GM21360 (cell line): ENCODE data around the gene FGGY.

ENCODE experiments used
- ATAC-seq: cut with Tn5 transposase; IDR thresholded peaks from one replicate; pipeline ENCODE4 v1.9.1; 2021; ENCODE audit warnings: mild to moderate bottlenecking, moderate library complexity; ENCODE audit not compliant: unreplicated experiment

FGGY gene

DNA sequence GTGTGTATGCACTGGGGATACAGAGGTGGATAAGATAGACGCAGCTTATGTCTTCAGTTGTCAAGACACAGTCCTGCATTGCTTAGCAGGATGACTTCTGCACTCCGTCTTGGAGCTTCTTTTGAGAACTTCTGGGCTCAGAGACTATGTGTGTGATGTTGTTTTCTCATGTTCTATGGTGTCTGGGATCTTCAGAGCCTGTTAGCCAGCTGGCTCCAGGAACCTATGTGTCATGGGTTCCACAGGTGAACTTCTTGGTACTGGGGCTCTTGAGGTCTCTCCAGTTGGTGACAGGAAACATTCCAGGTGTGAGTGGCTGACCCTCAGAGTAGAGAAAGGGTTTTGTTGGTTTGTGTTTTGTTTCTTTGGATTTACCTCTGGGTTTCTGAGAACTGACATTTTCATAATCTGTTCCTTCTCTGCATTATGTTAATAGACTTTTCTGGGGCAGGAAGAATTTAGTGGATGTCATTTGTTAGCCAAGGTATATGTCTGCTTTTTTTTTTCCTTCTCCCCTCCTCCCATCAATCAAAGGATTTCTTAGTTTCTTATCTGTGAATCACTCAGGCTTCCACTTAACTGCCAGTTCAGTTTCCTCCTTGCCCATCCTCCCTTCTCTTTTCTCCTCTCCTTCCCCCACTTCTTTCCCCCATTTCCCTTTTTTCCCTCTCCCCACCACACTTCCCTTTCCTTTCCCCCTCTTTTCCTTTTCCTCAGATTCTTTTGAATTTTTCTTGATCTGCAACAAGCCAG is 18.1 kb downstream of the FGGY start:
- no peak for ATAC-seq

DNA sequence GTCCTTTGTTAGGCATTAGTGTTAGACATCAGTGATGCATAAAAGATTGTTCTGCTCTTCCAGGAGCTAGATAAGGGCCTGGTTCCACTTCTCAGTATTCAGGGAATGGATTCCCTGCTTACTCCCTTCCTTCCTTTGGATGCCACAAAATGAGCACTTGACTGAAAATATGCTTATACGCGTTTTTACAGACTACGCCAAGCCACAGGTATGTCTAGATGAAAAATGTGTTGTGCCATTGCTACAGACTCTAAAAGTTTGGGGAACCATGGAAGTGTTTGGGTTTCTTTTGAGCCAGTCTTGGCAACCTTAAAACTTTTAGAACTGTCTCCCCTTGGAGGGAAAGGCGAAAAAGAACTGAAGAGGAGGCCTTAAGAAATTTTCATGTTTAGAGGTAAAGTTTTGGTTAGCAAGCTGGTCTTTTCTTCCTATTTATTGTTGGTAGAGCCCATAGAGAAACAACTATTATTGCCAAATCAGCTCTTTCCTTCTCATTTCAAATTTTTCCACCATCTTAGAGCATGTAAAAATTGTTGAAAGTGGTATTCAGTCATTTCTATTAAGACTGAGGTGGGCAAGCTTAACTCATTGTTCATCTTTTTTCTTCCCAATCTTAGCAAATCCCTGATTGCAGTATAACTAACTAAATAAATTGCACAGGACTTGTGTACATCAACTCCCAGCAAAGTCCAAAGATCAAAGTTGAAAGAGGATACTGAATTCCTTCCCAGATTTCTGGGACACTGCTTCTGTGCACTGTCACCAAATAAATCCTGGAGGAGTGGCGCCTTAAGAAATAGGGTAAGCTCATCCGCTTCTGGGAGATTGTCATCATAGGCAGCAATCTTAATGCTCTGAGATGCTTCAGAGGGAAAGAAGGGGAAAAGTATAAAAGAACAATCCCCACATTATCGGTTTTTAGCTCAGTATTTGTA is 18.9 kb downstream of the FGGY start:
- no peak for ATAC-seq

DNA sequence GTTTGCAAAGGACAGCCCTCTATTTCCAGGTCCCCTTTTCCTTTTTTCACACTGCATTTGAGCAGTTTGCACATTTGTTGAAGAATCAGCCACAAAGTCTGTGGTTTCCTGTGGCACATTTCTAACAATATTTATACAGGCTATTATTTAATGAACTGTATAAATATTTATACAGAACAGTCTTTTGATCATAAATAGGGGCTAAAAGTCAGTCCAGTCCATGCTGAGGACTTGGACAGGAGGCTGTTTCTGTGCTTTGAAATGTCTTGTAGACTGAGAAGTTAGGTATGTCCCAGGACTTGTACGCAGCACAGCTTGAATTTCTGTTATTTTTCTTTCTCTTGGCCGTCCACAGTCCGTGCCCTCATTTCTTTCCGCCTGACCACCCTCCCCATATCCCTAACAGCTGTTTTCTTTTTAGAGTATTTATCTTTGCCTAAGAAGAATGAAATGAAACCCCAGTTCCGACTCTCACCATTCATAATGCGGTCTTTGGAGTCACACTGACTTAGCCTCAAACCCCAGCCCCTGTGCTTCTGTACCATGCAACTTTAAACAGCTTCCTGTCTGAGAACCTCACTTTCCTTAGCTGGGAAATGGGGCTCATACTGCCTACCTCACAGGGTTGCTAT is 19.7 kb downstream of the FGGY start:
- ATAC-seq = no peak

DNA sequence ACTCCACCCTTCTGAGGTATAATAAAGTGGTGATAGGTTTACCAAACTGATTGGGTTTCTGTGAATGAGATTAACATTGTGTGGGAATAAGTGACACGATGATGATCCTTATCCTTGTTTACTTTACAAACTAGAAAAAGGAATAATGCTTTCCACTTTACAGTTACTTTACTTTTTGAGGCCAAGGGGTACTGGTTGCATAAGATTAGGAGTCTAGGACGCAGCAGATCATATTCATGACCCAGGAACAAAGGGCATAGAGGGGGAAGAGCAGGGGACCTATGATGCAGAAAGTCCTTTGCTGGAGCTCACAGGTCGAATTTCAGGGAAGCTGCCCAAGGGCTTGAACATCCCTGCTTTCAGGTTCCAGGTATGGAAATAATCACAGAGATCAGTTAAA is 20.4 kb downstream of the FGGY start:
- no peak for ATAC-seq

DNA sequence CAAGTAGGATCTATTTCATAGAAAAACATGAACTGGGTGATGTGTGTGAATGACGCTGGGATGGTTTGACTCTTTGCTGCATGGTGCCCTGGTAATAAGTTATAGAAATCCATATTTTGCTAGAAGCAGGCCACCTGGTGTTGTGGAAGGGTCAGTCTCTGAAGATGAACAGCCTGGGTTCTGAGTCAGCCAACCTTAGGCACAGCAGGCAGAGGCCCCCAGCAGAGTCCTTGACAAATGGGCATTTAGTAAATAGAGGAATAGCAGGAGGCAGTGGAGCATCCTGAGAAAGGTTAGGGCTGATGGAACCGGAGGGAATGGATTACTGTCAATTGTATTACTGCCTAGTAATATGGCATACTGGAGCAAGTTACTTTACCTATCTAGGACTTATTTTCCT is 20.9 kb downstream of the FGGY start:
- no peak for ATAC-seq

DNA sequence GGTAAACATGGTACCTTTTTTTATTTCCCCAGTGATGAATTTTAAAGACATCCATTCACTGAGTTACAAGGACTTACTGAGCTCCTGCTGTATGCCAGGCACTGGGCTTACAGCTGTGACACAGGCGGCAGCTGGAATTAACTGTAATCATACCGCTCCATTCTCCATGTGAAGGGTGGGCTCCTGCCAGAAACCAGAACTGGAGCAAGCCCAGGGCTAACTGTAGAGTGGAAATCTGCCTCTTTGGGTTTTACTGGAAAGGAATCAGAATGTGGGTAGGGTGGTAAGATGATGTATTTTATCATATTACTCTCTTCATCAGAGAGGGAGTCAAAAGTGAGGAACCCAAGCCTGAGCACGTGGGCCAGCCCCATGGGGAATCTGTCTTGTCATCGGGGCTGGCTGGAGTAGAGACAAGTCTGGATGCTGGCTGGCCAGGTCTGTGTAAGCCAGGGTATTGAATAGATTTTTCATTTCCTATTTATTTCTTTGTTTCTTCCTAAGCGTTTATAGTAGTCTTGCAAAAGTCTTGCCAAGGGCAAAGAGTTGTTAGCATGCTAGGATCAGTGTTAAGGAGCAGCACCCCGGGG is 21.5 kb downstream of the FGGY start:
- ATAC-seq = no peak

DNA sequence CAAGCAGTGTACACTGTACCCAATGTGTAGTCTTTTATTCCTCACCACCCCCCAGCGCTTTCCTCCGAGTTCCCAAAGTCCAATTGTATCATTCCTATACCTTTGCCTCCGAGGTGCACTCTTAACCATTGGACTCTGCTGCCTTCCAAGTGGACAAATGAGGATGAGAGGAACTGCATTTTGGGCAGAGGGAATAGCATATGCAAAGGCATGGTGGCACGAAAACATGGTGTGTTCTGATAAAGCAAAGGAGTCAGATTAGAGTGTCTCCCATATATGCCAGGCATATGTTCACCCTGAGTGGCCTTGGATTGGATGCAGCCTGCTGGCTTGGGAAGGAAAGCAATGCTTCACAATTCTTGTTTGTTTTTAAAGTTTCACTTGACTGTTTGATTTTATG is 25.5 kb downstream of the FGGY start:
- ATAC-seq = no peak

DNA sequence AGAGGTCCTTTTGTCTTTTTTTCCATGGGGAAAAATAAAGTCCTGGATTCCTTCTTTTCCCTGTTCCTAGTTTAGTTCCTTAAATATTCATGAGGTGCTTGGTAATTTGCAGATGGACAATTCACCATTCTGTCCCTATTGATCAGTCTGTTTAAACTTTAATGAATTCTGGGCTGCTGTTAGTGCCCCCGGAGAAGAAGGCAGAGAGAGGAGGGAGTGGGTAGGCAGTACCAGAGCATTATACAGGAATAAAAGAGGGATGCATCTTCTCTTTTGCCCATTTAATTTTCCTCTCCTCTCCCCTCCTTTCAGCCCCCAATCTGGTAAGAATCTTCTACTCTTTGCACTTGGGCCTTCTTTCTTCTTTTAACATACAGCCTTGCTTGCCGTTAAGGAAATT is 25.9 kb downstream of the FGGY start:
- ATAC-seq = no peak

DNA sequence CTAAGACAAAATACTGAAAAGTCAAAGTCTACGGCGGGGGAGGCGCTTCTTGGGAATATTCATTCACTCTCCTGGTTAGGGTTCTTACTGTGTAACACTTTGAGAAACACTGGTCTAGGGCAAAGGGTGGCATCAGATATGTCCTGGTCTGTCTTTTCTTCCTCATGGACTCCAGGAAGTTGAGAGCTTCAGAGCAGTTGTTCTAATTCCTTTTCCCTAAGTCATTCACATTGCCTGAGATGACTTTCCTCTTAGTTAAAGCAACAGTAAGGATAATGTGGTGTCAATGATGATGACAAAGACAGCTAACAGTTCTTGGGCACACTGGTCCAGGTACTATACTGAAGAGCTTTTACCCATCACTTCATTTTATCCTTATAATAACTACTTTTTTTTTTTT is 27.0 kb downstream of the FGGY start:
- ATAC-seq = no peak

DNA sequence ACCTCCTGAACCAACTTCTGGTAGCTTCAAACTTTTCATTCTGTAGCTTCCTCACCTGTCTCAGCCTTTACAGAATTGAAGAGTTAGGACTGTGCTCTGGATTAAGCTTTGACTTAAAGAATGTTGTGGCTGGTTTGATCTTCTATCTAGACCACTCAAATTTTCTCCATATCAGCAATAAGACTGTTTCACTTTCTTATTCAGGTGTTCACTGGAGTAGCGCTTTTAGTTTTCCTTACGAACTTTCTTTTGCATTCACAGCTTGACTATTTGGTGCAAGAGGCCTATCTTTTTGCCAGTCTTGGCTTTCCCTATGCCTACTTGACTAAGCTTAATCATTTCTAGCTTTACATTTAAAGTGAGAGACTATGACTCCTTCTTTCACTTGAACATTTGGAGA is 31.5 kb downstream of the FGGY start:
- no peak for ATAC-seq

DNA sequence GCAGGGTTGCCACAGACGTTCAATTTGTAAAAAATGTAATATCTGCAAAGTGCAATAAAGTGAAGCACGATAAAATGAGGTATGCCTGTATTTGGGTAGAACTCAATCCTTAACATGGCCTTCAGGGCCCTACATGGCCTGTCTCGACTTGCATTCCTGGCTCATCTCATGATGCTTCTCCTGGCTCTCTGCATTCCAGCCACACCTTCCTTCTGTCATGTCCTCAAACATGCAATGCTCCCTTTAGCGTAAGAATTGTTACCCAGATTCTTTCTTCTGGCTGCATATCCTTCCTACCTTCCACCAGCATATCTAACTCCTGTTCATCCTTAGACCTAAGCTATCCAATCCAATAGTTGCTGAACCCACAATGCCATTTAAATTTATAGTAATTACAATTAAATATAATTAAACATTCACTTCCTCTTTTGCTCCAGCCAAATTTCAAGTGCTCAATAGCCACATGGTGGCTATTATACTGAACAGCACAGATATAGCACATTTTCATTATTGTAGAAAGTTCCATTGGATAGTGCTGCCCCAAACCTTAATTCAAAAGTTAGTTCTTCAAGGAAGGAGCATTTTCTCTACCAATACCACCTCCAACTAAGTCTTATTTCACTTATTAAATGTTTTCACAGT is 32.6 kb downstream of the FGGY start:
- no peak for ATAC-seq

DNA sequence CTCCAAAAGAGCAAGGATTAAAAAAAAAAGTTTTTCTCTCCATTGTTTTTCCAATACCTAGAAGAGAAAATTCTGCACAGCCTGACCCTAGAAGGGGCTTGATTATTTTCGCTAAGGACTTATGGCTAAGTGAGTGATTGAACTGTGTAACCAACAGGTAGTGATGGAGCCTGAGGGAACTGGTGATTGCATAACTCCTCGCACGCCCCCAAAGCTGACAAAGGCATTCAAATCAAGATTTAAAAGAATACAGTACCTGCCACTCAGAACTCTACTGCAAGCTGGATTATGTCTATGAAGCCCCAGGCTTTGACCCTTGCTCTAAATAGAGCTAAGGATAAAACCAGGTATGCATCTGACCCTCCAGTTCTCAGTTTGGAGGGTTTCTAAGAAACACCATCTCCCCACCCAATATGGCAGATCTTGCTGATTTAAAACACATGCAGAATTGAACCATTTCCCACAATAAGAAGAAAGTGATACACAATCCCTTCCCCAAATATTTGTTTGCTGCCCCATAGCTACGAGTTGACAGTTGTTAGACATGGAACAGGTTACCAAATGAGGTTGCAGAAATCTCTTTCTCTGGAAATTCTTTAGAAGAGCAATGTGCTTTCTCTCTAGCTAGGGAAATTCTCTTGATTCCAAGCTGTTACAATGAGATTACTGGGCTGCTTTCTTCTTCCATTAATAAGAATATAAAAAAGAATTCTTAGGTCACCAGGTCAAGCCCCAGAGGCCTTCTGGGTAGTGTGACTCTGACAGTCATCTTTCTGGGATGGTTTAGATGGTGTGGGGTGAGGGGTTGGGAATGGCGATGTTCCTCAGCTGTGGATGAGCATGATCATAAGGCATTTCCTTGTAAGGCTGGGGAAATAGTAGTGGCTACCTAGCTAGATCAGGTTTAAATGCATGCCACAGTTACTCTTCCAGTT is 35.1 kb downstream of the FGGY start:
- ATAC-seq = no peak

DNA sequence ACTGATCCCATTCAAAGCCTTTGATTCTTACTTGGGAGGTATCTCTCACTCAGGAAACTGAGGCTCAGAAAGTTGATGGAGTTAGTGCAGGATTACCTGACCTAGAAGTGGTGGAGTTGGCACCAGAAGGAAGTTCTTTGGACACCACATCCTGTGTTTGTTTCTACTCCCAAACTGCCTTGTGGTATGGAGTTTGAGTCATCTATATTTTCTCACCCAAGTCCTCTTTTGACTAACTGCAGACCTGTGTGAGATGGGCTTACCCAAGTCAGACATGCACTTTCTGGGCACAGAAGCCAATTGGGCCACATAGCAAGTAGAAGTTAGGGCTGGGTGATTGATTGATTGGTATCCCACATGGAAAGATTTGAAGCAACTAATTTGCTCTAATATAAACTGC is 36.1 kb downstream of the FGGY start:
- ATAC-seq = no peak

DNA sequence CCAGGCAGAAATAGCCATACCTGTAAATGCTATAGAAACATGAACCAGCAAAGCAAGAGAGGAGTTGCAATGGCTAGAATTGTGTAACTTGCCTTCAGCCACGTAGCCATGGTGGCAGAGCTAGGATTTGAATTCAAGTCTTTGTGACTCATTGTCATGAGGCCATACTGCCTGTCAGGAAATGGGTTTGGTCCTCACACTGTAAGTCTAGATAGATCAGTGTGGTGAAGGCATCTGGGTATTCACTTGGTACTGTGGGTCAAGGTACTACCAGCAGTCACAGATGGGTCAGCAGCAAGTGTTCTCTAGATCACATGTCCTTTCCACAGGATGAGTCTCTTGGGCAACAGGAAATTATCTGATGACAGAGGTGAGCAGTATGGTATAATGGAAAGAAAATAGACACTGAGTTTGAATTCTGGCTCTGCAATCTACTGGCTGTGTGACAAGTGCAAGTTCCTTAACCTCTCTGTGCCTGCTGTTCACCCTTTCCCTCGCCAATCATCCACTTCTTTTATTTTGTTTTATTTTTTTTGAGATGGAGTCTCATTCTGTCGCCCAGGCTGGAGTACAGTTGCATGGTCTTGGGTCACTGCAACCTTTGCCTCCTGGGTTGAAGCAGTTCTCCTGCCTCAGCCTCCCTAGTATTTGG is 36.9 kb downstream of the FGGY start:
- ATAC-seq = no peak

DNA sequence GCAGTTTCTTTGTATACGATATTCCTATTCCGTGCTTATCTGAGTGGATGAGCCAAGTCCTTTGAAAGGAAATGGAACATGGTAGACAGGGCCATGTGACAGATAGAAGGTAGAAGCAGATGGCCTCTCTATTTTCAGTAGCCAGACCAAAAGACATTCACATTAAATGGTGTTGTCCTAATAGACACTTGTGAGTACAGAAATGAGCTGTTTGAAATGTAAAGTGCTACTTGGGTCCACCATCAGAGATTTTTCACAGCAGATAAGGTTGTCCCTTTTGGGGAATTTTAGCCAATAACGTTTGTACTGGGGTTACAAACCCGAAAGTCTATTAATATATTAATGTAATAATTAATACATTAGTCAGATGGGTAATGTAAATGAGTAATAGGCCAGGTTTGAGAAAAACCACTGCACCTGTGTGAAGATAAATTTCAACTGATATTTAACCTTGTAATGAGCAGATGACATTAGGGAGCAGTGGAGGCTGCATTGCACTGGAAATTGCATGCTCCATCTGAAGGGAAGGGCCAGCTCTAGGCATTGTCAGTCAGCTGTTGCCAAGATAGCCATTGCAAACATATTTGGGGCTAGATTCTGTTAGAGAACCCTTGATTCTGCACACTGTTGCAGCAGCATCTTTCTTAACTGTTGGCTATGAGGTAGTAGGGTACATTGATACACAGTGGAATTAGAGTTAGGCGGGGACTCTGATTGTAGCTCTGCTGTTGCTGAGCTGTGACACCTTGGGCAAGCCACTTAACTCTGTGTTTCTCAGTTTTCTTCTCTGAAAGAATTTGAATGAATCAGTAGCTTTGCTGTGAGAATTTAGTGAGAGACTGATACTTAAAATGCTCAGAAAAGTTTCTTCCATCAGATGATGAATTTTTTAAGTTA is 43.8 kb downstream of the FGGY start:
- ATAC-seq = no peak

DNA sequence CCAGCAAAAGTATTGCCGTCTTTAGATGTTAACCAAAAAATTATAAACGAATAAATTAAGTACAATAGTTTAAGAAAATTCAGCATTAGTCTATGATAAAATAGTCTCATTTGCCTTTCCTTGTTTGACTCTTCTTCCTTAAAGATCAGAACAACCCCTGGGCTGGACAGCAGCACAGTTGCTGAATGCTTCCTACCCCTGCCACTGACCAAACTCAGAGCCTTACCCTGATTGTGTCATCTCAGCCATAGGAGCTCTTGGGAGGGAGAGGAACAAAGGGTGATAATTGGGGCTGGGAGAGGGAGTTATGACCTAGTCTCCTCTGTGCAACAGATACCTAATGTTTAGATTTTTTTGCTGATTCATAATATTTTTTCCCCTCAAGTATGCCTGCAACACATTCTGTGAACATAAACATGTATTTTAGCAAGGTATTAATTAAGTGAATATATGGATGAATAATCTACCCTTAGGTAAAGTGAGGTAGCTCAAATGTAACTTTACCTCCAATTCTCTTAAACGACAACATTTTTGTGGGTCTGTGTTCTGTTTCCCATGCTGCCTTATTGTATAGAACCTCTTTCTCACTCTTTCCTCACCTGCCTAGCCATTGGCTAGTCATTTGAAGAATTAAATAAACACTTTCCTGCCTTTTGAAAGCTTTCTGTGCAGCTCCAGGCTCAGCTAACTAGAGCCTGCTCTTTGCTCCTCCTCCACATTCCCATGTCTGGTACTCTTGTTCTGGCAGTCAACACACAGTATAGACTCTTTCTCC is 46.1 kb downstream of the FGGY start:
- ATAC-seq = no peak

DNA sequence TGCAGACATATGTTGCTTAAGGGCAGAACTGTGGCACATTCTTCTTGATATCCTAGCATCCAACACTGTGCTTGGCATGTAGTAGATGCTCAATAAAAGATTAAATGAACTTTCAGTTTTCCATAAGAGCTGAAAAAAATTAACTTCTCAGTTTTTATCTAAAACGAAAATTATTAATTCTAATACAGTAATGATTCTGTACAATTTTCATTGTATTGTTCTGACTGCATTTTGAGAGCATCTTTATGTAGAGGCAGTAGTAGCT is 46.6 kb downstream of the FGGY start:
- ATAC-seq = no peak

DNA sequence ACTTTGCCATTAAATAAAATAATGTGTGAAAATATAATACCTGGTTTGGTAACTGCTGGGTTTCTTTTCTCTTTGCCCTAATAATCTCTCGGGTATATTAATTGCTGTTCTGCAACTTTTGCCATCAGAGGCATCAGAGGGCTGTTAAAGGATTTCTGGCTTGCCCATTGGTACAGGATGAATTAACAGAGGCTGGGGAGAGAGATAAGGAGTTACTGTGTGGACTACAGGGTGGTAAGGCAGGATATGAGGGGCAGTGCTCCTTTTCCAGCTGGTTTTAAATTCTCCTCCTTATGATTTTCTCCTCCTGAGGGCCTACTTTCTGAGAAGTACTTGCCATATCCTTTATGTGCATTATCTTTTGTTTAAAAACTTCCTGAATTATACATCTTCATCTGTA is 48.3 kb downstream of the FGGY start:
- no peak for ATAC-seq
